GM18511 (cell line): ENCODE data around the gene CCDC149.

Experiments
- ATAC-seq: cut with Tn5 transposase; IDR thresholded peaks from one replicate; pipeline ENCODE4 v1.9.1; 2021; ENCODE audit warnings: mild to moderate bottlenecking, moderate library complexity; ENCODE audit not compliant: unreplicated experiment

CCDC149 gene

DNA sequence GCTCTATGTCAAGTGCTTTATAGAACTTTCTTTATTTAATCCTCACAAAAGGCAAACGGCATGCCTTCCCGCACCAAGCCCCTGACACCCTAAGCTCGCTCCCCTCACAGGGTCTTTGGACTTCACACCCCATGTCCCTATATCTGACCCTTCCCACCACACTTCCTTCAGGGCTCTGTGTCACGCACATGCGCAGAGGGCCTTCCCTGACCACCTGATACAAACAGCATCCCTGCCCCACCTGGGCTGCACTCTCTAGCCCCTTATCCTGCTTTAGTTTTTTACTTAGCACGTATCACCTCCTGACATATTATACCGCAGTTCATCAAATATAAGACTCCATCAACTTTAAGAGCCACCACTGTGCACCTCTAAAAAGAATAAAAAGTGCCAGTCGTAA, 67.7 kb downstream of the CCDC149 start:
- ATAC-seq, result no peak

DNA sequence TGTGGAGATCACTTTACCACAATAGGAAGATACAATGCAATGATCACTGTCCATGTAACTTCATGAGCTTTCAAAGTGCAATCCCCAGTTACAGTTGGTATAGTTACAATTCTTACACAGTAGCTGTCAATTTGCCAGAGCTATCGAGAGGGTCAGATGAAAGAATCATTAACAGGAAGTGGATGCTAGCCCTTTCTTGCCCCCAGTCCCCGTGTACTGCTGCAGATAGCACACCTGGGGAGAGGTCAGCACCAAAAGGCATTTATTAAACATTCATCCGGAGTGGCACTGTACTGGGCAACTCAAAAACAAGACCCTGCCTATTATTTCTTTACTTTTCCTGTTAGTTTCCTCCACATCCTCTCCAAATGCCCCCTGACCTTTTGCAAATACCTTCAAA, 69.7 kb downstream of the CCDC149 start:
- ATAC-seq, result no peak

DNA sequence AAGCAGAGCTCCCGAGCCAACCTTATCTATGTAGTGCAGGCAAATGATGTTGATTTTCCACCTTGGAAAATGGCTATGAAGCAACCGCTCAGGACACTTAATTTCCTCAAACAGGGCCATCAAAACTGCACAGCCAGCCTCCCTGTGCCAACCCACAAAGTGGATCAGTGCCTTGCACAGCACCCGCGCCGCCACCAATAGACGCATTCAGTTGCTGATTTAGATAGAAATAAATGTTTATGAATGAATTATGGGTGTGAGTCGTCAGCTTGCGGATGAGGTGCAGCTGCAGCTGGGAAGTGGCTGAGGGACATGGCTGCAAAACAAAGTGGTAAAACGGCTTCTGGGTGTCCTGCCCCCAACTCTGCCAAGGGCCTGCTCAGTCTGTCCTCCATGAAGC, 70.5 kb downstream of the CCDC149 start:
- ATAC-seq, result no peak

DNA sequence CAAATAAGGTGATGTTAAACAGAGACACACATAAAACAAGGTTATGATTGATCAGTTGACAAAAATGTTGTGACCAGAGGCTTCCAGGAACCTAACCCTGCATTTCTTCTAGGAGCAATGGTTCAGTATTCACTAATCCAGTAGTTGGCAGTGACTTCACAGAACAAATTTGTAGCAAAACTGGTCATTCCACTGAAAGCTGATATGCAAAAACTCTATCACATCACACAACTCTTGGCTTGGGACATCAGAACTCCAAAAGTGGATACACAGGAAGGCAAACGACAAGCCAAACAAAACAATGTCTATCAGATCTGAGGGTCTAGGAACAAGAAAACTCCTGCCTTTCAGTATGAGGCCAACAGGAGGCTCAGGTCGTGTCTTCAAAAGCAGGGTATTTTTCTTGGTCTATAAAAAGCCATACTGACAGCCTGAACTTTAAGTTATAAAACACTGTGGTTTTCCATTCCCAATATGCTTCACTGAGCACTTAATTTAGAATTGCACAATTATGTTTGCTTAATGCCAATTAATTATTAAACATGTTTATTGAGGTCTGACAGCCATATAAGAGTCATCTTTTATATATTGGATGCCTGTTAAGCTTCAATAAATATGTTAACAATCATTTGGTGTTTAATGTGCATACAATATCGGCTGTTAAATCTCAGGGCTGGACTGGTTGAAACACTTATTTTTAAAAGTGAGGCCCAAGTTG, 71.9 kb downstream of the CCDC149 start:
- no peak for ATAC-seq

DNA sequence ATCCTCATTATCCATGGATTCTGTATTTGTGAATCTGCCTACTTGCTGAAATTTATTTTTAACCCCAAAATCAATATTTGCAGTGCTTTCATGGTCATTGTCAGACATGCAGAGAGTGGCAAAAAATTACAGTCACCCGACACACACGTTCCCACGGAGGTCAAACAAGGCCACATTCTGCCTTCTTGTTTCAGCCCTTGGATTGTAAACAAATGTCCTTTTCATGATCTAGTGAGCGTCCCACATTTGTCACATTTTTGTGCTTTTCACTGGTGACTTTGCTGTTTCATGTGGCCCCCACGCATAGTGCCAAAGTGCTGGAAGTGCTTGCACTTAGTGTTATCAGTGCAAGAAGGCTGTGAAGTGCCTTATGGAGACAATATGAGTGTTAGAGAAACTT, 72.5 kb downstream of the CCDC149 start:
- no peak for ATAC-seq

DNA sequence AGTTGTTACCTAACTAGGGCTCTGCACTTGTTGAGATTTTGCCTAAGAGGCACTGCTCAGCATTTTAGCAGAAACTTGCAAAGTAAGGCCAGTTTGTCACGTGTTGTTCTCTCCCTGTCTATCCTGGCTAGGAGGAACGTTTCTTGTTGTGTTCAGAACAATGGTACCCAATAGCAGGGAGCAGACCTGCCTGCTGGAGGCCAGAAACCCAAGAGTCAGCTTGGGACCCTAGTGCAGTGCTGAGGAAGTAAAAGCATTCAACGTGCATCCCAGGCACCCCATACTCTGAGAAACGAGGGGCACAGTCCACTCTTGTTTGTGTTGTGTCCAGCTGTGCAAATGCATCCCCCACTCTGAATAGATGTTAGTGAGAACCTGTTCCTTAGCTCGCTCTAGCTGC, 75.1 kb downstream of the CCDC149 start:
- no peak for ATAC-seq

DNA sequence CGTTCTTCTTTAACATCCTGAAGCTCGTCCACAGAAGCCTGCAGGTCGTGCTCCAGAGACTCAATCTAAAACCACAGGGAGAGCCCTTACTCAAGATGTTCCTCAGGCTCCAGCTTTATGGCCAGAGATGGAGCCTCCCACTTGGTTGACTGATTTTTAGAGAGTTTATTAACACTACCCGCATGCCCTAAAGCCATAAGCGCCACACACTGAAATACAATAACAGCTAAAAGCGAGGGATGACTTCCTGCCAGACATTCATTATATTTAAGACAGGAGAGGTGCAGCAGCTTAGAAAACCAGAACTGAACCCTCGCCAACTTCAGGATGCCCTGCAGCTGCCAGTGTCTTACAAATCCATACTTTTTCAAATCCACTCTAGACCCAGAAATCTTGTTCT, 75.5 kb downstream of the CCDC149 start:
- ATAC-seq, result no peak

DNA sequence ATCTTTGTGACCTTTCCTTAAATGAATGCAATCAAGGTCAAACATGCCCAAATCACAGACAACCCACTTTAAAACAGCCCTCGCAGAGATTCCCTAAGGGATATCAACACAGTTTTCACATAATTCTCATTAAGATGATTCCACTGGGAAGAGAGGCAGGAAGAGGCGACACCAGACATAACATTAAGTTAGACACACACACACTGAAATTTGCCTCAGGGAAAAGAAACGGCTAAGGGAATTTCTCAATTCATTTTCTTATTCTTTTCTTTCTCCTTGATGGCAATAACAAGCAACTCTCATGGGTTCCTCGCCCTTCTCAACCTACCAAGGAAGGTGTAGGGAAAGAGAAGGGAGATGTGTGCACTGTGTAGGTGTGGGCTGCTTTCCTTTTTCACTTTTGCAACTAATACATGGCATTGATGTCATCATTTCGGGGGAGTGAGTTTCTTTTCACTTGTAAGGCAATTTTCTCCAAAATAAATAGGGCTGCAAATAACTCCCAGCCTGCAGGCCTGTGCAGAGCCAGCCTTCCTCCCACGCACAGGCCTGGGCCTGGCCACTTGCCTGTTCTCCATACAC, 76.1 kb downstream of the CCDC149 start:
- ATAC-seq, result no peak

DNA sequence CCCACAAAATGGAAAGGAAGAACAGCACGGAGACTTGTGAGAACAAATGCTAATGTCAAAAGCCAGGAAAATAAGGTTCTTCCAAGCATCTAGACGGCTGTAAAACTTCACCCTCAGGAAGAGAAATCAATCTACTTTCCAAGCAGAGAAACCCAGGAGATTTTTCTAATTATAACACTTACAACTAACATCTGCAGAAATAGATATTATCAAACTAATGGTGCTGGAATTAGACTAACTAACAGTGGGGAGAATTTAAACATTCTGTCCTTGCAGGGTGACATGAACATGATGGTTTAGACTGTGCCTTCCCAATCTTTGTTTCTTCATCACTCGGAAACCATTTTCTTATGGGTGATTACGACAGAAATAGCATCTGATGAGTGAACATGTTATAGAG, 77.1 kb downstream of the CCDC149 start:
- no peak for ATAC-seq

DNA sequence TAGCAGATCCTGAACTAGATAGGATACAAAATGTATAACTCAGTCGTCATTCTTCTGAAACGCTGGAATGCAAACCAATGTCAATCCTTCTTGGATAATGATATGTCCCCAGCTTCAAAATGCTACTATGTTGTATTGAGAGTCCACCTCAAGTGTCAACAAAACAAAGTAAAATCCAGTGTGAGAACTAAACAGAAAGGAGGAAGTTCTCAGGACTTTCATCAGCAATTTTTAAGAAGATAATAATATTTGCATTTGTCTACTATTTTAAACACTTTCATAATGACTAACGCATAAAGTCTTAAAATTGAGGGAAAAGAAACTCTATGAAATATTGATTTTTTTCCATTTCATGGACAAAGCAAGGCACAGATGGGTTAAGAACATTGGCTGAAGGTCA, 81.2 kb downstream of the CCDC149 start:
- ATAC-seq, result peak; percentile 65

DNA sequence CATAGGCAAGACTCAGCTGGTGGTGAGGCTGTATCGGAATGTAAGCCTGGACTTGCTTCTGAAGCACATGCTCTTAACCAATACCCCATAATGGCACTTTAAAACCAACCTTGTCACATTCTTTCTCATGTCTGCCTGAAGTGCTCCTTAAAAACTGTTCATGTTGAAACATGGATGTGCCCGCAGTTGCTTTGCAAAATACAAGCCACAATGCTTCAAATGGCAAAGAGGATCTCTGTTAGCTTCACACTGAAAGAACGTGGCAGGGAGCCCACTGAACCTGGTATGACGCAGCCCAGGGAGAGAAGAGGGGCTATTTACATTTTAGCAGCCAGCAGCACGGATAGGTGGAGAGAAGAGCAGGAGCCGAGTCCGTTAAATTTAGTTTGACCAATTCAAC, 88.1 kb downstream of the CCDC149 start:
- no peak for ATAC-seq

DNA sequence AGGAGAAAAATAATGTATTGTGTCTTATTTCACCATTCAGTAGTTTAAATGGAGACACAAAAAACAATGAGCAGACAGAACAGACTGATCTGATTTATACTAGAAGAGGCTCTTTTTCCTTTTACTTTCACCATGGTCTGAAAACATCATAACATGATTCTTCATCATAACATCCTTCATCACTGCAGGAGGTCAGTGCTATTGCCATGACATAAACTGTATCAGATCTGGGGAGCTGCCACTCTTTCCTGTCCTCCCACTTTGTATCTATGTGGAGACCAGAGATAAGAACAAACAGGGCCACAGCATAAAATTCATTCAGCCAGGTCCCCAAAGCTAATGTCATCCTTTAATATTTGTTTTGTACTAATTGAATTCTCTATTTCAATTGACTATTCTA, 92.3 kb downstream of the CCDC149 start:
- ATAC-seq, result no peak

DNA sequence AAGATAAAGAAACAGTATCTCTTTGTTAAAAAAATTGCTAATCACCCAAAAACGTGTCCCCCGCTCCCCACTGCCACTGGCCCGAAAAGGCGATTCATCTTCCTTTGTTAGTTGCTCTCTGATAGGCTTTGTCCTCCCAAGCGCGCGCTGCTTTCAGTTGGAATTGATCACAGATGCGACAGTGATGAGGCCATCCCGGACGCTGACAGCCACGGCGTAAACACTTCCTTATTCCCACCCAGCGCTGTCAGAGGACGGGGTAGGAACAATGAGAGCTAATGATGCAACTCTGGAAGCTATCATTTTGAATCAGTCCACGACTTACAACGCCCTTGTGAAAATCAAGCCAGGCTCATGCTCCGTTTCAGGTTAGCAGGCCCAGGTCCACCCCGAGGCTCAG, 96.0 kb downstream of the CCDC149 start:
- no peak for ATAC-seq

DNA sequence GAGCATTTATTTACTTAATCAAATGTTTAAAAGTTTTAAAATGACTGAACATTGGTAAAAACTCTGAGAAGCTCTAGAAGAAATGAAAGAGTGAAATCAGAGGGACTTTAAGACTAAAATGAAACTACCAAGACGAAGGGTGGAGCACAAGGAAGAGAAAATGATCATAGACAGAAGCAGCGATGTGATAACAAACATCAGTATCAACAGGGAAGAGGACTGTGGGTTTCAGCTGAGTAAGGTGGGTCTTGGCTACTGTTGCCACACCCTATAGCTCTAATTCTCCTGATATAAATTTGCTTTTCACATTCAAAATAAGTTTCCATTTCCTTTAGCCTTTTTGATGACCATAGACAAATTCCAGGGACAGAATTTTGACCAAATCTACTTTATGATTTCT, 99.1 kb downstream of the CCDC149 start:
- ATAC-seq, result no peak

DNA sequence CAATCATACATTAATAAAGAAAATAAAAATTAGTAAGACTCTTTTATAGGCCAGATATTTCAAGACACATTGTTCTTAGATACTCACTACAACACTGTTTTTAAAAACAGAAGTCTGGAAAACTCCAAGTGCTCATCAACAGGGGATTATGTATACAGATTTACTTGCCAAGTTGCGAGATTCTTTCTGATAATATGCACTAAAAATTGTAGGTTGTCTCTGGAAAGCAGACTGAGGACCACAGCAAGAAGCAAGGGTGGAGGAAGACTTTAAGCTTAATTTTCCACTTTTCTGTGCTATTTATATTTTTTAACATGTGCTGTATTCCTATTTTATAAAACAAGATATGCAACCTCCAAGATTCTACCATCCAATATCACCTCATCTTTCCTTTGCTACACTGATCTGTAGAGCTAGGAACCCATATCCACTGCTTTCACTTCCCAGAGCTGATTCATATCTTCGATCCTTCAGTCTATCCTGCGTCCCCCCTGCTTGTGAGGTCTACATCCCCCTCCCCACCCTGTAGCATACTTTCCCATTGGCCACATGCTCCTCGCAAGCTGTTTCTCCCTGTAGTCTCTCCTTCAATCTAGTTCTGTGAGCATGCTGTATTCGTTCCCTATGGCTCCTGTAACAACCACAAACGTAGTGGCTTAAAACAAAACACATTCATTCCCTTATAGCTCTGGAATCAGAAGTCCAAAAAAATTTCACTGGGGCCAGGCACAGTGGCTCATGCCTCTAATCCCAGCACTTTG, 101.8 kb downstream of the CCDC149 start:
- ATAC-seq, result no peak

DNA sequence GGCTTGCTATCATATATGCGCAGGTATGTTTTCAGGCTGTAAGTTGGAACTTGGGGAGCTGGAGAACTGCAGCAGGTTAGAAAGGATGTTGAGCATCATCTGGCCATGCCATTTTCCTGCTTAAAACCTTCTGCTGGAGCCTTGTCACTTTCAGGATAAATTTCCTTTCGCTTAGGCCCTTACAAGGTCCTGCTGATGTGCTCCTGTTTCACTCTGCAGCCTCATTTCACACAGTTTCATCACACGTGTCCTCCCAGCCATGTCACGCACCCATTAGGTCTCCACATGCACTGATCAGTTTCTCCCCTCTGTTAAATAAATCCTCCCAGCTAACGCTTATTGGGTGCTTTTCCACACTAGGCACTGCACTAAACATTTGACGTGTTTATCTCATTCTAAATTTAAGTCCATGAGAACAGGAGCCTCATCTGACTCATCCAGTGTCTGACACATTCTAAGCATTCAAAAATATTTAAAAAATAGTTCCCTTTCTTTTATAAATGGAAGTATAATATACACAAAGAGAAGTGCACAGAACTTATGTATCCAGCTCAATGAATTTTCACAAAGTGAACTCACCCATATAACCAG, 102.9 kb downstream of the CCDC149 start:
- ATAC-seq, result no peak

DNA sequence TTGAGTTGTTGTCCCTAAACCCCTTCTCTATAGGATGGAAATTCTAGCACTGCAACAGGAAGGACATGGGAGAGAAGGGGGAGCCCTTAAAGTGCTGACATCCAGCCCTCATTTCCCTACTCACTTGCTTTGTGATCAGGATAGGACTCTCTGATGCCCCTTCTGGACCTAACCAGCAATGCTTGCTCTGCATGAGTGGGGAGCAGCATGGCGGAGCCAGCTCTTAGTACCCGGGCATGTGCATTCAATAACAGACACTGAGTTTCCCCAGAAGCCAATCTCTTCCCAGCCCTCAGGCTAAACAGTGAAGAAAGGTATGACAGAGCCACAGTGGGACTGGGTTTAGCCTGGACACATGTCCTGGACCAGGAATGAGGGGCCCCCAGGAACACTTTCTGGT, 103.5 kb downstream of the CCDC149 start:
- ATAC-seq, result no peak

DNA sequence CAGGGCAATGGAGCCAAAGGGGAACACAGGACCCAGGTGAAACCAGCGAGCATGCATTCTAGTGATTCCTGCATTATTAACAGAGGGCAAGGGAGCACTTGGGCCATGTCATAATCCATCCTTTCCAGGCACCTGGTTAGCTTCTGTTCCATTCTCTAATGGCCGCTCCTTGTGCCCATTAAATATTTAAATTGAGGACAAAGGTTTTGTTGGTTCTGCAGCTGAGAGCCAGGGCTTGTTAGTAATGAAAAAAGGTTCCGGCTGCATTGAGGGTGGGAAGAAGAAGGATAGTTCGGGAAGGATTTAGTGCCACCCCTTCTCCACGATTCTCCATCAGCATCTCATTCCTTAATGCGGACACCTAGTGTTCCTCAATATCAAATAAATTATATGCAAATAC, 103.9 kb downstream of the CCDC149 start:
- ATAC-seq, result no peak

DNA sequence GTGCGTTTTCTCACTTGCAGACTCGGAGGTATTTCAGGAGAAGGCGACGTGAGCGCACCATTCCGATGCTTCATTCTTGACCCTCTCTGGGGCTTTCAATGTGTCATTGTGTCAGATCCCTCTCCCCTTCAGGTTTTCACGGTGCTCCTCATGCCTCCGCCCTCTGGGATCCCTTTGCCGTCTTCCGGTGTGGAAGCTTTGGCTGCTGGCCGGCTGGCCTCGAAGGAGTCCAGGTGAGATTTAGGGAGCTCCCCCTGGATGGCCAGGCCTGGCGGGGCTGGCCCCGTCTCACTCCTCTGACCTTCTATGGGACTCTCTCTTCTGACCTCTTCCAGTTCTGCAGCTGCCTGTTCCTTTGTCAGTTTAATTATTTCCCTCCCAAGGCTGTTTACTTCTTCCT, 104.6 kb downstream of the CCDC149 start:
- ATAC-seq, result no peak

DNA sequence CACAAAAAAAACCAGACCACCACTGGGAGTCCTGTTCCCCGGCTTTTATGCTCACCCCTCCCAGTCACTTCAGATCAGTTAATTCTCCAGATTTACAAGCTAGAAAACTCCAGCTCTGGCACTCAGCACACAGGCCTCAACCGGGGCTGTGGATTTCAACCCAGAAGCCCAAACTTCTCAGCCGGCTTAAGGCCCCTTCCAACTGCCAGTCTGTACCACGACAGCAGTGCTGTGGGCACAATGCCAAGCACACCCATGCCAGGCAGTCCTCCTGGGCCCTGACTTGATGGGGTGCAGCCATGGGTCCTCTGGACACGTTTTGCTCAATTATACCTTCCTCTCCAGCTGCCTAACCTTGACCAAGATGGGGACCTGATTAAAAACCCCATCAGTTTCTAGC, 105.2 kb downstream of the CCDC149 start:
- no peak for ATAC-seq

DNA sequence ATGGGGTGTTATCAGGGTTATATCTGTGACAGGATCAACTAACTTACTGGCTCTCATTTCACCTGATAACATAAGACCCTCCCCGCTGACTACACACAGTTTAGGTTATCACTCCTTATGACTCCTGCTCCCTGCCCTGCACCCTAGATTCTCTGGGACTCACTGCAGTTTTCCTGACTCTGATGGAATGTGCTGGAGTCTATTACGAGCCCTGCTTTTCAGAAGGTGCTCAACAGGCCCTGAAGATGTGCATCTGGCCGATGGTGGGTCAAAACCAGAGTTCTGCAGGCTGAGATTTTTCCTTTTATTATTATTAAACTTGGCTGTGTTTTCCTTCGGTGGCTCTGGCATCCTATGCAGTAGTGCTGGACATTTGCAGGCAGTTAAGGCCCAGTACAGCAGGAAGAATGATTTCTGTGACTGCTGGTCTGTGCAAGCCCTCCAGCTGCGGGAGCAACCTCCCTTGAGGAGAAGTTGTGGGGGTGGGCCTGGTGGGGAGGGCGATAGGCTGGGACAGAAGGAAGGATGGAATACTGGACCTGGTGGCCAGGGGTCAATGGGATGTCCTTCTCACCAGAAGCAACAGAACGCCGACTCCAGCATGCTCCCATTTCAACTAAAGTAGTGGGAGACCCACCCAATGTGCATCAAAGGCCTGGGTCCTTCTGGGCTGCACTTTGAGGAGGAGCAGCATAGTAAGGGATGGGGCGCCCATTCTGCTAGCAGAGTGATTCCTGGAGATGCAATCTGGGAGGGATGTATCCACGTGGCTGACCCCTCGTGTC, 106.4 kb downstream of the CCDC149 start:
- no peak for ATAC-seq
